GM12873 (cell line): Measurements from ENCODE around the gene DERA.

Source experiments
- TF ChIP-seq, protein P1 (sequence below): IDR thresholded peaks from 2 replicates; pipeline ENCODE4 v1.5.1; 2012; ENCODE audit warnings: low read depth, mild to moderate bottlenecking, moderate library complexity, low read length, control low read depth; ENCODE audit not compliant: insufficient read depth; ENCODE audit errors: missing control alignments

DERA gene

GRCh38 chr12:15910864-15911721 lies at the start of gene DERA:
DERA (plus strand) TSS chr12:15911332; CDS start chr12:15911384, 52 bp downstream.
- TF ChIP-seq, protein P1, sequence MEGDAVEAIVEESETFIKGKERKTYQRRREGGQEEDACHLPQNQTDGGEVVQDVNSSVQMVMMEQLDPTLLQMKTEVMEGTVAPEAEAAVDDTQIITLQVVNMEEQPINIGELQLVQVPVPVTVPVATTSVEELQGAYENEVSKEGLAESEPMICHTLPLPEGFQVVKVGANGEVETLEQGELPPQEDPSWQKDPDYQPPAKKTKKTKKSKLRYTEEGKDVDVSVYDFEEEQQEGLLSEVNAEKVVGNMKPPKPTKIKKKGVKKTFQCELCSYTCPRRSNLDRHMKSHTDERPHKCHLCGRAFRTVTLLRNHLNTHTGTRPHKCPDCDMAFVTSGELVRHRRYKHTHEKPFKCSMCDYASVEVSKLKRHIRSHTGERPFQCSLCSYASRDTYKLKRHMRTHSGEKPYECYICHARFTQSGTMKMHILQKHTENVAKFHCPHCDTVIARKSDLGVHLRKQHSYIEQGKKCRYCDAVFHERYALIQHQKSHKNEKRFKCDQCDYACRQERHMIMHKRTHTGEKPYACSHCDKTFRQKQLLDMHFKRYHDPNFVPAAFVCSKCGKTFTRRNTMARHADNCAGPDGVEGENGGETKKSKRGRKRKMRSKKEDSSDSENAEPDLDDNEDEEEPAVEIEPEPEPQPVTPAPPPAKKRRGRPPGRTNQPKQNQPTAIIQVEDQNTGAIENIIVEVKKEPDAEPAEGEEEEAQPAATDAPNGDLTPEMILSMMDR, result no peak

DNA sequence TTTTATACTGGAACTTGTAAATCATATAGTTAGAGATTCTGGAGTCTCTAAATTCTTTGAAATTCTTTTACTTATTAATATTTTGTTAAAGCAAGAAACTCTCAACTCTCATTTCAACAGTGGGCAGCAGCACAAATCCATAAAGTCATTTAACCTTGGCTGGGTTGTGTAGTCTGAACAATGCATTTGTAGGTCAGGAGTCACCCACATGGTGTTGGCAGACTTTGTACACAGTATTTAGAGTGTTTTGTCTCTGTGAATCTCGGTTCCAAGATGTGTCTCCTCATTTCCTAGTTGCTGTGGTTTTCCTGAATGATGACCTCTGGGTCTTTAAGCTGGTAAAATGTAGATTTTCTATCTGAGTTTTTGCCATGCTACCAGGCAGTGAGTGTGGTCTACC lies 49.7 kb upstream of the DERA start:
- TF ChIP-seq, protein P1, result no peak

- TF ChIP-seq, protein P1, result no peak
Measured at GRCh38 chr12:15862840-15863239, 48.3 kb upstream of the DERA start.

- TF ChIP-seq, protein P1, result no peak
Measured at GRCh38 chr12:15863372-15863771, 47.8 kb upstream of the DERA start.

DNA sequence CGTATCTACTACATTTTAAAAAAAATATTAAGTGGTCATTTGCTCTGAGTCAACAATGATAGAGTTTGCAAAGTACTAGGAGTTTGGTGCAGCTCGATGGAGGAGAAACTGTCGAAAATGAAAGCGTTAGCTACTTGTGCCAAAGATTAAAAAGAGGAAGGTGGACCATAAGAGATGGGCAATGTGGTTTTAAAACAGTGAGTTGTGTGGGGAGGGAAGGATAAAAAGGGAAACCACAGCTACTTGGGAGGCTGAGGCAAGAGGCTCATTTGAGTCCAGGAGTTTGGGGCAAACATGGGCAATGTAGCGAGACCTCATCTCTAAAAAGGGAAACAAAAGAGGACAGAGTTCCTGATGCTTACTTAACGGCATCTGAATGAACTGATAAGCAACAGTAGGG lies 47.1 kb upstream of the DERA start:
- TF ChIP-seq, protein P1, result no peak

DNA sequence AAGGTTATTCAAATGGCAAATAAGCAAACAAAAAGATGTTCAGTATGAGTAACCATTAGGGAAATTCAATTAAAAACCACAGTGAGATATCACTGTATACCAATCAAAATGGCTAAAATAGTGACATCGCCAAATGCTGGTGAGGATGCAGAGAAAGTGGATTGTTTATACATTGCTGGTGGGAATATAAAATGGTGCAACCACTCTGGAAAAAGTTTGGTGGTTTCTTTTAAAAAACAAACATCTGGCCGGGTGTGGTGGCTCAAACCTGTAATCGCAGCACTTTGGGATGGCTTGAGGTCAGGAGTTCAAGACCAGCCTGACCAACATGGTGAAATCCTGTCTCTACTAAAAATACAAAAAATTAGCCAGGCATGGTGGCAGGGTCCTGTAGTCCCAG lies 42.9 kb upstream of the DERA start:
- TF ChIP-seq, protein P1, result no peak

DNA sequence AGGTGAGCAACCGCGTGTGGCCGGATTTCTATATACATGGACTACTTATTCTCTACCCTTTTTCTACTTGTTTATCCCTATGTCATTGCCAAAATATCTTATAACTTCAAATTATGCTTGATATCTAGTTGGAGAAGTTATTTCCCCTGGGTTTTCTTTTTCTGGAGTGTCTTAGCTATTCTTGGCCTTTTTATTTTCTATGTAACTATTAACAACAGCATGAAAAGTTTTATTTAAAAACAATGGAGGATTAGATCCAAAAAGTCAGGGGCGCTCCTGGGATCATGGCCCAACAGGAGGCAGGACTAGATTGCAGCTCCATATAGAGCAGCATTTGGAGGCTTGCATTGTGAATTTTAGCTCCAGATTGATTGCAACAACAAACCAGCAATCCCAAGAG lies 37.6 kb upstream of the DERA start:
- TF ChIP-seq, protein P1, result no peak
